22Rv1 (cell line): Measurements from ENCODE around the gene ZNF691.
"Not testable (repeated sequence)": the region's sequence is repeated elsewhere in the genome, so short reads cannot be mapped to it uniquely, and the experiment has no call there.

Experiments
- H3K27ac ChIP-seq: fragments of 450-650 bp; 2 replicates; pipeline ENCODE4 v1.5.1; 2017
- CTCF ChIP-seq: fragments of 450-650 bp; IDR thresholded peaks from 2 replicates; pipeline ENCODE4 v1.5.1; 2017; ENCODE audit warnings: mild to moderate bottlenecking
- ZFX ChIP-seq: fragments of 450-650 bp; IDR thresholded peaks from 2 replicates; pipeline ENCODE4 v1.6.1; 2017; ENCODE audit warnings: antibody characterized with exemption, borderline replicate concordance

Gene ZNF691

GRCh38 chr1:42846257-42847110 is at the start of gene ZNF691:
TSS of gene ZNF691 (plus strand) at chr1:42846613. CDS start at chr1:42849659, 3,046 bp downstream.
- no peak for TF ChIP-seq ZFX
- TF ChIP-seq CTCF, result peak; percentile 68
- peak within 1 kb of the TSS; percentile 60 for H3K27ac ChIP-seq

- H3K27ac ChIP-seq, result no peak overlapping the region
Measured at GRCh38 chr1:42797414-42797813, 49.0 kb upstream of the ZNF691 start.

GRCh38 chr1:42797979-42798378 is 48.4 kb upstream of the ZNF691 start:
- no peak for TF ChIP-seq ZFX
- no peak for TF ChIP-seq CTCF
- H3K27ac ChIP-seq, result no peak overlapping the region

More at GRCh38 chr1:42797414-42797813, 49.0 kb upstream of the ZNF691 start:
- TF ChIP-seq ZFX, result no peak

GRCh38 chr1:42801832-42802473 is 44.5 kb upstream of the ZNF691 start:
- no peak for TF ChIP-seq ZFX
- no peak for TF ChIP-seq CTCF
- H3K27ac ChIP-seq, result no peak overlapping the region

- H3K27ac ChIP-seq, result no peak overlapping the region
Measured at GRCh38 chr1:42806171-42806570, 40.2 kb upstream of the ZNF691 start.

GRCh38 chr1:42806593-42806992 is 39.8 kb upstream of the ZNF691 start:
- TF ChIP-seq ZFX, result no peak
- TF ChIP-seq CTCF, result no peak
- H3K27ac ChIP-seq, result no peak overlapping the region

More at GRCh38 chr1:42806171-42806570, 40.2 kb upstream of the ZNF691 start:
- TF ChIP-seq ZFX, result no peak
- no peak for TF ChIP-seq CTCF

- no peak for TF ChIP-seq ZFX
- no peak for TF ChIP-seq CTCF
- no peak overlapping the region for H3K27ac ChIP-seq
Measured at GRCh38 chr1:42807056-42807668, 39.3 kb upstream of the ZNF691 start.

- not testable (repeated sequence) for H3K27ac ChIP-seq
Measured at GRCh38 chr1:42814815-42815214, 31.6 kb upstream of the ZNF691 start.
